Inflammatory macrophage (primary cell): ENCODE data around the gene CHST8.
"Not testable (repeated sequence)": the region's sequence is repeated elsewhere in the genome, so short reads cannot be mapped to it uniquely, and the experiment has no call there.

Source experiments
- DNase-seq, 2 donors: peaks; one replicate each; pipeline ENCODE4 v3.0.0-alpha.2; 2020 to 2022

CHST8 gene

DNA sequence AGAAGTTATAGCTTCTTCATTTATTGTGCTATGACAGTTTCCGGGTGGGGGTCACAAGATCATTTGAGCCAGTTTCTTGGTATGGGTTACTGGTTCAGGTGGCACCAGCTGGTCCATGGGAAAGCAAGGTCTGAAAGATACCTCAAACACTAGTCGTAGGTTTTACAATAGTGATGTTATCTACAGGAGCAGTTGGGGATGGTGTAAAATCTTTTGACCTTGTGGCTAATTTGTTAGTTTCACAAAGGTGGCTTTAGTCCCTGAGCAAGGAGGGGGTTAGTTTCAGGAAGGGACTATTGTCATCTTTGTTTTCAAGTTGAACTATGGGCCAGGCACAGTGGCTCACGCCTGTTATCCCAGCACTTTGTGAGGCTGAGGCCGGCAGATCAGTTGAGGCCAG lies 24.6 kb downstream of the CHST8 start:
- DNase-seq: no peak

DNA sequence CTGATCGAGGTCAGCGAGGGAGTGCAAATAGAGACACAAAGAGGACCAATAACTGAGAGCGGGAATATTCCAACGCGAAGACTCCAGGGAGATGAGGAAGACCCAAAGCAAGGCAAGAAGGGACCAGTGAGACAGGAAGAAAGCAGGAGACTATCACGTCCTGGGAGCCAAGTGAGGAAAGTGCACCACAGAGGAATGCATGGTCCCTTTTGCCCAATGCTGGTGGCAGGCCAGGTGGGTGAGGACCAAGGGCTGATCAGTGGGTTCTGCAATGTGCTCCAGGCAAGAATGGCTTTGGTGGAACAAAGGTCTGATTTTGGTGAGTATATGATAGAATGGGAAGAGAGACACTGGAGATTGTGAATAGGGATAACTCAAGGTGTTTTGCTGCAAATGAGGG lies 25.4 kb downstream of the CHST8 start:
- DNase-seq: no peak

DNA sequence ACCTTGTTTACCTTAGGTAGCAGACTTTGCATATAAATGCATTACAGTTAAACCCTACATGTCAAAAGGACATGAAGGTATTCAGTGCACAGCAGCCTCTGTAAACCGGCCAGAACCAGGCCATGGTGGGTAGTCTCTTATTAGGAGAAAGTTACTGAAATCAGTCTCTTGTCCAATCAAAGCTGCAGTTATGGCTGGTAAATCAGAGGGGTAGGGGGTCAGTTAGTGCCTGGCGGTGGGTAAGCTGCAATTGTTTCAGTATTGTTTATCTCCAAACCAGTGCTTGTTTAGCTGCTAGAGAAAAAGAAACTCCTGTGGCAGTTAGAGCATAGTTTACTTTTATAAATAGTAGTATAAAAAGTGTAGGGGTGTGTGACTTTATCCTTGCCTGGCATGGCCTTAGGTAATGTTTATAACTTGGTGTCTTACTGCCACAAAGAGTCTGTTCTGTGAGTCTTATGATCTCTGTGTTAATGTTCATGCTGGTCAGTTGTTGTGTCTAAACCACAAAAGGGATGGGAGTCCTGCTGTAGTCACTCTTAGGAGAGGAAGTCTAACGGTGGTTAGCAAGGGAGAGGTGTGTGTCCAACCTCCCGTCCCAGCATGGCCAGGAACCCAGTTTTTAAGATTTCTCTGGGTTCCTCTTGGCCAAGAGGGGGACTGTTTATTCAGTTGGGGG lies 28.0 kb downstream of the CHST8 start:
- no peak for DNase-seq

DNA sequence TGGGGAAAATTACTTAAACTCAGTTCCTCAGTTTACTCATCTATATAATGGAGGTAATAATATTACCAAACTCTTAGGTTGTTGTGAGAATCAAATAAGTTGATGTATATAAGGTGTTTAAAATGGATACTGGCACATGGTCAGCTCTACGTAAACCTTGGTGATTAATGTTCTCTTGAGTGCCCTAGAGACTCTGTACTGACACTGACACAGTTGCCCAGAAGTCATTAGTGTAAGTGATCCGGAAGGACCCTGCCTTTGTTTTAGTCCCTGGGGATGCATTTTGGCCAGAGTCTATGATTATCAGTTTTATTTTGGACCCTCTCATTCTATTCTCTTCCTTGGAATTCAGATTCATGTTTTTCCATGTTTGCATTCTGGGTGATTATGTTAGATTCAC lies 31.9 kb downstream of the CHST8 start:
- DNase-seq: no peak

DNA sequence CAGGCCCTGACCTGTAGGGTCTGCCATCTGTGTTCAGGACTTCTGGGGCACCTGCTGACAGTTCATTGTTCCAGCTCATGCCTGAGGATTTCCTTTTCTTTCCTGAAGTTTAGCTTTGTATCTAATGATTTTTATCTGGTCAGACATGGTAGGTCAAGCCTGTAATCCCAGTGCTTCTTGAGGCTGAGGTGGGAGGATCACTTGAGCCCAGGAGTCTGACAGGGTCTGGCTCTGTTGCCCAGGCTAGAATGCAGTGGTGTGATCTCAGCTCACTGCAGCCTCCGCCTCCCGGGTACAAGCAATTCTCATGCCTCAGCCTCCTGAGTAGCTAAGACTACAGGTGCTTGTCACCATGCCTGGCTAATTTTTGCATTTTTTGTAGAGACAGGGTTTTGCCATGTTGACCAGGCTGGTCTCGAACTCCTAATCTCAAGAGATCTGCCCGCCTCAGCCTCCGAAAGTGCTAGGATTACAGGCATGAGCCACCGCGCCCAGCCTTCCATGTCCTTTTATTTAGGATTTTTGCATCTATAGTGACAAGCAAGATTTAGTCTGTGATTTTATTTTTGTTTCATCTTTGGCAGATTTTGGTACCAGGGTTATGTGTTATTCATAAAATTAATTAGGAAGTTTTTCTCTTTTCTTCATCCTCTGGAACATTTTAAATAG lies 33.2 kb downstream of the CHST8 start:
- DNase-seq: no peak

DNA sequence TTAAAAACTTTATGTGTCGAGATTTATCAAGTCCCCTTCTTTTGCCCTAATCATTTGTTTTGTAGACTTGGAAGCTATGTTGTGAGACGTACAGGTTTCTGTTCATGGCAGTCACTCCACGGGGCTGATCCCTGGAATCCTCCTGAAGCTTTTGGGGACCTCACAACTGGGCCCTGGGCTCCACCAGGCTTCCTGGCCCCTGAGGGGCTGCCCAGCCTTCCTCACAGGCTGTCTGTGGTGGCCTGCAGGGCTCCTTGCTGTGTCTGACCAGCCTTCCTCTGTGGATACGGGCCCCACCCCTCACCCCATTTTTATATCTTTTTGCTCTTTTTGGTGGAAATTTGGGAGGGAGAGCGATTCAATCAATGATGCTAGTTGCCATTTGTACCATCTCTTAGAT lies 38.1 kb downstream of the CHST8 start:
- DNase-seq: no peak

DNA sequence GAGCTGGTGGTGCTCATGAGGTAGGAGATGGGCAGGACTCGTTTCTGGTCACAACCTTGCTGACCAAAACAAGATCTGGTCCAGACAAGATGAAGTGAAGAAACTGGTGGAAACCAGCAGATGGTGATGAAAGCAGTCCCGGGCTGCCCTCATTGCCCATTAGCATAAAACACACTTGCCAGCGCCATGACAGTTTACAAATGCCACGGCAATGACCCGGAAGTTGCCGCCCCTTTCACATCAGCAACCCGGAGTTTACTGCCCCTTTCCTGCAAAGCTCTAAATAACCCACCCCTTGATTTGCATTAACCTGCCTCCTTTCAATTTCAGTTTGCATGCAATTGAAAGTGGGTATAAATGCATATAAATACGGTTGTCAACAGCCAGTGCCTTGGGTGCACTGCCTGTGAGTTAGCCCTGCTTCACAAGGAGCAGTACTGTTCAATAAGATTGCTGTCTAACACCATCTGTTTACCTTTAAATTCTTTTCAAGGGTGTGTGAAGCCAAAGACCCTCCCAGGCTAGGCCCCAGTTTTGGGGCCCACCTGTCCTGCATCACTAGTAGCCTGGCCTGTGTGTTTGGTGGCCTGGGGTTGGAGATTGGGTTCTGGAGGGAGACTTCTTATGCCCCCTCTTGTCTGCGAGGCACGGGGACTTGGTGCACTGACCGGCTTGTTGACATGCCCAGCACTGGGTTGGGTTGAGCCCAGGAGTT lies 38.8 kb downstream of the CHST8 start:
- DNase-seq: no peak

DNA sequence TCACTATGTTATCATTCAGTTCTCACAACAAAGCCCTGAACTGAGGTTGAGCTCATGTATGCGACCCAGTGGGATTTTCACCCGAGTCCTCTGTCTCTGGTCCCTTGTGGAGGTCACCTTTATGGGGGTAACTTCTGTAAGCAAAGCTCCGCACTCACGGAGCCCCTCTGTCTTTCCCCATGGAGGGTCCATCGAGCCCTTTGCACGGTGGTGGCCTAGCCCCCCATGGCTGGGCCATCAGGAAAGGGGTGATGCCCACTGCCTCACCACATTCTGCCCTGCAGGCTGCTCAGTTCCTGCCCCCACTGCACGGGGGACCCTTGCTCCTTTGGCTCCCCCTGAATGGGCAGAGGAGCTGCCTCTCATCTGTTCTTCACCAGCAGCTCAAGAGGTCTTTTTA lies 39.6 kb downstream of the CHST8 start:
- no peak for DNase-seq

DNA sequence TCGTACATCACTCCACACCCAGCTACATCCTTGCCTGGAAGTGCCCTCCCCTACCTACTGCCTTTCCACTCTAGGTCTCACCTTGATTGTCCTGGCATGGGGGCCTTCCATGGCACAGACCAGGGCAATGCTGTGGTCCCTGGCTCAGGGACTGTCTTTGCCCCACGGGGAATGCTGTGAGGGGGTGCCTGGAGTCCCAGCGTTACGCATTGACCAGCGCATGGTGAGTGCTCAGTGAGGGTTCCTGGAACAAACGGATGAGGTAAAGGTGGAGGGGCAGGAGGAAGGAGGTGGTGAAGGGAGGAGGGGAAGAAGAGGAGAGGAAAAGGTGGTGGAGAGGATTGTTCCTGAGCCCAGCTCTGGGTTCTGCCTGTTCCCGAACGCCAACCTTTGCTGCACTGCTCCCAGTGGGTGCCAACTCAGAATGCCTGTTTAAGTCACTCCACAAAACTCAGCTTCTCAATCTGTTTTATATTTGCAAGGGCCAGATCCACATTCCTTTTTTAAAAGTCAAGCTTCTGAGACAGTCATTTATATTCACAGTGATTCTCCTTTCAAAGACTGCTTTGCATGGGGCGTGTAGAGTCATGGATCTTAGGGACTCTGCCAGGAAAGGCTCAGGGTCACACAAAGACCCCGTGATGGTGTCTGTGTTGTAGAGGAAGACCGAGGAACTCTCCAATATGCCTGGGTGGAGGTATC lies 40.8 kb downstream of the CHST8 start:
- DNase-seq: no peak

DNA sequence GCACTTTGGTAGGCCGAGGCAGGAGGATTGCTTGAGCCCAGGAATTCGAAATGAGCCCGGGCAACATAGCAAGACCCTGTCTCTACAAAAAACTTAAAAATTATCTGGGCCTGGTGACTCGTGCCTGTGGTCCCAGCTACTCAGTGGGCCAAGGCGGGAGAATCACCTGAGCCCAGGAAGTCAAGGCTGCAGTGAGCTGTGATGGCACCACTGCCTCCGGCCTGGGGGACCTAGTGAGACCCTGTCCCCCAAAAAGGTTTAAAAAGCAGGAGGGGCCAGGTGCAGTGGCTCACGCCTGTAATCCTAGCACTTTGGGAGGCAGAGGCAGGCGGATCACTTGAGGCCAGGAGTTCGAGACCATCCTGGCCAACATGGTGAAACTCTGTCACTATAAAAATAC lies 41.6 kb downstream of the CHST8 start:
- not testable (repeated sequence) for DNase-seq

DNA sequence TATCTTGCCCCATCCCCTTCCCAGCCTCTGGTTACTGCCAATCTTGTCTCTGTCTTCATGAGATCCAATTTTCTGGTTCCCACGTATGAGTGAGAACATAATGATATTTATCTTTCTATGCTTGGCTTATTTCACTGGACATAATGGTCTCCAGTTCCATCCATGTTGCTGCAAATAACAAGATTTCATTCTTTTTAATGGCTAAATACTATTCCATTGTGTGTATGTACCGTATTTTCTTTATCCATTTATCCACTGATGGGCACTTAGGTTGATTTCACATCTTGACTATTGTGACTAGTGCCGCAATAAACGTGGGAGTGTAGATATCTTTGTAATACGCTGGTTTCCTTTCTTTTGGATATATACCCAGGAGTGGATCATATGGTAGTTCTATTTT lies 43.0 kb downstream of the CHST8 start:
- no peak for DNase-seq

DNA sequence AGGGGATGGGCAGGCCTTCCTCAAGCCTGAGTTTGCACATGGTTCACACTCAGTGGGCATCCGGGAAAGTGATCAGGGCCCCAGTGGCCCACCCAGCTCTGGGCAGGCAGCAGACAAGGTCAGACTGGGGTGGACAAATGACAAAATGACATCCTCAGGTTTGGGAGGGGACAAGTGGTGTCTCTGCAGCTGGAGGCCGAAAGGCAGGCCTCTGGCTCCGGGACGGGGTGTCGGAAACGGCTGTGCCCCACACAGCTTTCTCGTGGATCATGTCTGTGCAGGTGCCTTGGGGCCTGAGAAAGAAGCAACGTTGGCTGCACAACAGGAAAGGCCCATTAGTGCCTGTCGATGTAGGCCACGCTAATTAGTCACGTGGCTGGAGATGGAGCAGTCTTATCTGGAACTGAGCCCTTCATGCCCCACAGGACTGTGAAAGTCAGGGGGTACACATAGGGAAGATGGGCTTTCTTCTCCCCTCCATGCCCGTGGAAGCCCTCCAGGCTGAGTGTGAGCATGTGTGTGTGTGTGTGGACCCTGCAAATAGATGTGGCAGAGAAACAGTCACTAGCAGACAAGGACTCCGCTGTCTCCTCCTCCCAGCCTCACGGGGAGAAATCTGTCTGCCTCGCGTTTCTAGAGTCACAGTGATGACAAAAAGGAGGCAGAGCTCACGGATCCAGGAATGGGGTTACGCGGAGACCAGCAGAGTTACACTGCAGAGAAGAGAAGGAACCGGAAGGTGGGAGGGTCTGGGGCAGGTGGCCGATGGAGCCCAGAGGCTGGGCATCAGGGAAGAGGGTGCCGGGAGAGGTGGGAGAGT lies 44.2 kb downstream of the CHST8 start:
- no peak for DNase-seq

DNA sequence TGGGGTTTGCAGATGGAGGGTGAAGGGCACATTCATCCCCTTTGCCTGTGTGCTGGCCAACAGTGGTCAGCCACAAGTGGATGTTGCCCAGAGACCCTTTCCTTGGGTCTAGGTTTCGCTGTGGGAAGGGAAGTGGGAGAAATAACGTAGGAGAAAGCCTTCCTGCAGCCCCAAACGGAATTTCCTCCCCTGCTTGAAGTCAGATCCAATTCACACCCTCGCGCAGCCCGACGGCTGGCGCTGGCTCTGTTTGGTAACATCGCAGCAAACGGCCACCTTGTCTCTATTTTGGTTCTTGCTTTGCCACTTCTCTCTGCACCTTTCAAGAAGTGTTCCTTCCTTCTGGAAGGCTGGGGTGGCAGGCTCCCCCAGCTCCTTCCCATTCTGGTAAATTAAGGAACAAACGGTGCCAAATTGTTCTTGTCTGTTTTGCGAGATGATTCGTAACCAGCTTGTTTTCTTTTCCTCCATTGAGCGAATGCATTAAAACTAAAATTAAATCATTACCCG lies 45.4 kb downstream of the CHST8 start:
- DNase-seq: no peak

DNA sequence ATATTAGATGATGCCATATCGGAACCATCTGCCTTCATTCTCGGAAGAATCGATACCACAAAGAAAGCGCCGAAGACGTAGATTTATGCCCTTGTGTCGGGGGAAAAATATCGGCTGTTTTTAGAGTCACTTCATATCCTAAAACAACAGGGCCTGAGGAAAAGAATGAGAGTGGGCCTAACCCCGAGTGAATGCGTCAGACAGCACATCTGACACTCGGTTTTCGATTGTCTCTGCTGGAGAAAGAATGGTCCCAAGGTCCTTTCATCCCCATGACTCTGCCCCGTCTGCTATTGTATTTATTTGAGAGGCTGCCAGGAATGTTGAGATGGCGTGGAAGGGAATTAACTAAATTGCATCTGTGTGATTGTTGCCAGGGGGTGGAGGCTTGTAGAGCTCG lies 46.1 kb downstream of the CHST8 start:
- no peak for DNase-seq

DNA sequence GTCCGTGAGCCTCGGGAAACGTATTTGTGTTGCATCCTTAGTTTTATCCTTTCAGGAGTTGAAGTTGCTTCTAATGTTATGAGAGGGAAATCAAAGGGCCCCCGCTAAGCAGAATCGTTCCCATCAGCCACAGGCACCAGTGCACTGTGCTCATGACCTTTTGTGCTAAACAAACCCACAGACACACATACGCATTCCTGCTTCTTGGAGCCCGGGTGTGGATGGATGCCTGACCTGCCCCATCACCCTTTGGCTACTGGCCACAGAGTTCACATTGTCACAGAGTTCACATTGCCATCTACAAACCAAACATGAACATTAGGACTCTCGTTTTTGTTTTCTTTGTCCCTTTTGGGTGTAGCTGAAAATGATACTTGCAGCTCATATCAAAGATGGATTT lies 47.2 kb downstream of the CHST8 start:
- no peak for DNase-seq

DNA sequence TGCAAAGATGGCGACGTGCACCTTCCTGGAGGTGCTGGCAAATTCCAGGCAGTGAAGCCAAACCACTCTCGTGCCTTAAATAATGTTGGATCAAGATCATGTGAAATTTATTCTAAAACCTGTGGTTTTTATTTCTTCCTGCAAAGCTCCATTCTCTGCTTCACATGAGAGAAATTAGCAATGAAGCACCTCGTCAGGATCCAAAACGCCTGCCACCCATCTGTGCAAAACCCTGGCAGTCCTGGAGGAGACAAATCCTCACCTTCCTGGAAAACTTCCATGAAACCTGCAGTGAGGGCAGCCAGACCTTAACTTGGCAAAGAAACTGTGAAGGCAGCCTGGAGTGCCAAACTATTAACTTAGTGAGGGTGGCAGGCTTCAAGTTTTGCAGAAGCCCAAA lies 47.6 kb downstream of the CHST8 start:
- DNase-seq: no peak

DNA sequence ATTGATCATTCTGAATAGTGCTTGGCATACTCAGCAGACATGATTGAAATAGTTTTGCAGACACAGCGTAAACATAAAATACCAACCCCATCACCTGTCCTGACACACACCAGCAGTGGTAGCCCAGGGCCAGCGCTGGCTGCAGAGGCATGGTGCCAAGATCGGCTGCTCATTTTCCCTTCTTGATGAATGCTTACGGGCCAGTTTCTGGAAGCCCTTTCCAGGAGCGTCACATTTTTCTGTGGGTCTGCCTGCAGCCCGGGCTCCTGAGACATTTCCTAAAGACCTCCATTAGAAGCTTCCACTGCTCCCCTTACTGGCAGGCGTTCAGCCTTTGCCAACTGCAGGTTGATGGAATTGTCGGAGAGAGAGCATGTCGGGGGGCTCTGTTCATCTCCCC lies 48.6 kb downstream of the CHST8 start:
- DNase-seq: no peak

DNA sequence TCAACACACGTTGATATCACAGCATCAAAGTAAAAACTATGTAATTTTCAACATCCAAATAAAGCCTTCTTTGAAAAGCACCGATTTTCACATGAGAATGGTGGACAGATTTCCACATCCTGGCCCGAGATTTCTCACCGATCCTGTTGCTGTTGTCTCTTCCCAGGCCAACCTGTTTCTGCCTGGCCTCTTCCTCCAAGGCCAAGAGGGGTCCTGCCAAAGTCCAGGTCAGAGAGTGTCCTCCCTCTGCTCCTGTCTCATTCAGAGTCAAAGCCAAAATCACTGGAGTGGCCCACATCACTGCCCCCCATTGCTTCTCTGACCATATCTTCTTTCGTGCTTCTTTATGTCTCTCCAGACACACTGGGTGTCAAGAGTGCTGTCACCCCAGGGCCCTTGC lies 49.5 kb downstream of the CHST8 start:
- no peak for DNase-seq

DNA sequence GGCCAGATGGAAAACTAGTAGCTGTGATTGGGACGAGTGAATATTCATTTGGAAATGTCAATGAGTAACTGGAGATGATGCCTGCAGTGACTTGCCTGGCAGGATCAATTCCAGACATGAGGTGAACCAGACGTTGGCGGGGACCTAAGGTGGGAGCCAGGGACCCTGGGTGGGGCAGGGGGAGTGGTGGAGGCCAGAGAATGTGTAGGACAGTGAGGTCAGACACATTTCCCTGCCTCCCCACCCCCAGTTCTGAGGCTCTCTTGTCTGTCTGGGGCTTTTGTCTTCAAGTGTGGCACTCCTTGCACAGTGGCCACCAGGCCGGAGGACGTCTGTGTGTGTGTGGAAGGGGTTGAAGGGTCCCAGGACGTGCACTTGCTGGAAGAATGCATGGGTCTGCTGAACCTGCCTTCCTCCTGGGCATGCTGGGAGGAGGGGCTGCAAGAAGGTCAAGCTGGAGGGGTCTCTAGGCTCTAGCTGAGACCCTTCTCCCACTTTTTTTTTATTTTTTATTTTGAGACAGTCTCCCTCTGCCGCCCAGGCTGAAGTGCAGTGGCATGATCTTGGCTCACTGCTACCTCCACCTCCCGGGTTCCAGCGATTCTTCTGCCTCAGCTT lies 51.6 kb downstream of the CHST8 start:
- DNase-seq: no peak

DNA sequence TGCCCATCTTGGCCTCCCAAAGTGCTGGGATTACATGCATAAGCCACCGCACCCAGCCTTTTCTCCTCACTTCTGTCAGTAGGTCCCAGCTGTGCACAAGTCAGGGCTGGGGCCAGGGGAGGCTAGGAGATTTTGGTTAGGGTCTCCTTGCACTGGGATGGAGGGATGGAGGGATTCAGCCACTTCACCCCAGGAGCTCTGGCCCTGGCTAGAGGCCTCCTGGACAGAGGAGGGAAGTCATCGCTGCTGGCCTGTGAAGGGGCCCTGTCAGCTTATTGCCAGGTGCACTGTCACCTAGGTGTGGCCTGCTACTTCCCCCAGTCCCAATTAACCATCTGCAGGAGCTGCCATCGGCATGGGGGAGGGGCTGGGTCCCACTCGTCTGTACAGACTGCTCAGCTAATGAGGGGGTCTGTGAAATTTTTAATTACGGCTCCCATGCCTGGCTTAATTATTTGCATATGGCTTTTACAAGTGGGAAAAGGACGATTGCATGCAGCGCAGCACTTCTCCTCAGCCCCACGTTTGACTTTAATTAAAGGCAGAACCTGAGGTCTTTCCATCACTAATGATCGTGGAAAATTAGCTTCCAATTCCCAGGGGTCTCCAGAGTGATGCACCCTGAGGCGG lies 52.4 kb downstream of the CHST8 start:
- no peak for DNase-seq

DNA sequence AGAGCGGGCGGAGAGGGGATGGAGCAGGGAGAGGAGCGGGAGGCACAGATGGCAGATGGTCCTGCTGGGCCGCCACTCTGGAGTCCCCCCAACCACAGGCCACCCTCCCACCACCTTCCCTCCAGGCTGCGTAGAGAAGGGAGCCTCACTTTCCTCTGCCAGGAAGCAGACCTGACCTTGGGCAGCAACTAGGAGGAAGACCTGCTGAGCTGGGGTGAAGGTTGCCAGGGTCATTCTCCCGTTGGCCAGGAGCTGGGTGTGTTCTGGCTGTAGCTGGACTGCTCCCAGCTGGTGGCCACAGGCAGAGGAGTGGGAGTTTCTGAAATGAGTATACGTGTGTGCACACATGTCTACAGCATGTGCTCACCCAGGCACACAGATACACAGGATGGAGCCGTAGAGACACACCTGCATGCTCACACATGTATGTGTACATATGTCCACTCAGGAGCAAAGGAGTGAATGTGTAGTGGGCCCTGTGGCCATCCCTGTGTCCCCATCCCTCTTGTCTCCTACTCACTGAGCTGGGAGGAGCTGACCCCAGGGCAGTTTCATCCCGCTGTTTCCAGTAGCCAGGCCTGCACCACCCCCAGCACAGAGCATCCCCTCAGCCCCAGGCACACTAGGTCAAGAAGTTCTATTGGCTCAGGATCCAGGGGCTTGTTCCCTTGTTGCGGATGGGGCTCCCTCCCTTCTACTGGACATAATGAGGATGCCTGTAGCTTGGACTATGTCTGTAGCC lies 53.0 kb downstream of the CHST8 start:
- DNase-seq: no peak
